ENCODE results near the gene PCDHA3. TPM values are rescaled to one million over a fixed set of nuclear protein-coding genes. Genes with fewer than 3 reads are reported as not detected.
"Not testable (repeated sequence)": the region's sequence is repeated elsewhere in the genome, so short reads cannot be mapped to it uniquely, and the experiment has no call there.

Gene PCDHA3
- total and polyA plus RNA-seq, 2 of the 4 experiments (the other 2 are of a cell fraction), result under 0.01 to 0.03 TPM

- no peak within 1 kb of the TSS for H3K27ac ChIP-seq (ENCODE audit: insufficient read depth, low read length)
- H4K91ac ChIP-seq (ENCODE audit: insufficient read depth, low read depth, low read length), result no peak within 1 kb of the TSS
- no peaks in the 10 kb centered on the region for H3K27me3 ChIP-seq (ENCODE audit: control insufficient read depth, insufficient read depth, low read length)
- no peak within 1 kb of the TSS for H4K8ac ChIP-seq (ENCODE audit: low read depth in 2 of 2, low read length in 2 of 2)
- peaks cover 23% of the 10 kb centered on the region for H3K9me3 ChIP-seq (ENCODE audit: control insufficient read depth, insufficient read depth, low read length)
- intact Hi-C loops (cut with micrococcal nuclease) (no loop called here), in situ Hi-C loops (cut with MboI; ENCODE audit: low sequenced_read_pairs) (no loop called here), dilution Hi-C loops (cut with HindIII; ENCODE audit: low sequenced_read_pairs, unreplicated experiment) (no loop called here)
- H4K5ac ChIP-seq (ENCODE audit: low read depth, low read length), result no peak within 1 kb of the TSS
- no peak within 1 kb of the TSS for H3K56ac ChIP-seq (ENCODE audit: extremely low read depth, insufficient read depth, low read length)
- ChIA-PET CTCF (no interaction called here), POLR2A (ENCODE audit: unreplicated experiment) (no interaction called here)
- H2AK5ac ChIP-seq (ENCODE audit: low read depth, low read length), result no peak within 1 kb of the TSS
- no peak within 1 kb of the TSS for H3K9ac ChIP-seq (ENCODE audit: low read depth, low read length)
- H3K4me2 ChIP-seq (ENCODE audit: low read depth, low read length), result no peak within 1 kb of the TSS
- H3K9me1 ChIP-seq (ENCODE audit: insufficient read depth, low read length), result no peaks in the 10 kb centered on the region
- H3K79me1 ChIP-seq (ENCODE audit: low read depth in 1 of 2, low read length in 2 of 2), result no peaks in the 10 kb centered on the region
- no peaks in the 10 kb centered on the region for H4K20me1 ChIP-seq (ENCODE audit: insufficient read depth, low read length)
- H2AK9ac ChIP-seq (replicated peaks; ENCODE audit: low read depth, low read length, poor library complexity), result no peak within 1 kb of the TSS
- no peak within 1 kb of the TSS for H2BK20ac ChIP-seq (ENCODE audit: low read depth, low read length)
- no peak within 1 kb of the TSS for H3K14ac ChIP-seq (replicated peaks; ENCODE audit: low read depth, low read length)
- BruUV-seq (replicated peaks), result no TSS peak
- H2AFZ ChIP-seq (replicated peaks; ENCODE audit: low read length, poor library complexity), result no peak within 1 kb of the TSS
- H3K18ac ChIP-seq (ENCODE audit: low read depth, low read length), result no peak within 1 kb of the TSS
- H3K23ac ChIP-seq (ENCODE audit: low read depth, low read length), result no peak within 1 kb of the TSS
- H2BK15ac ChIP-seq (ENCODE audit: low read depth, low read length), result no peak within 1 kb of the TSS
- no peaks in the 10 kb centered on the region for H3K4me1 ChIP-seq (ENCODE audit: control insufficient read depth, insufficient read depth, low read length)
- TF ChIP-seq MXI1 (IDR thresholded peaks at IDR 0.05; ENCODE audit: borderline replicate concordance, low read depth, low read length), result no peak
- ATAC-seq (ENCODE audit: low read depth), result no peak
- DNase-seq, result no peak
- no peak within 1 kb of the TSS for H3K4ac ChIP-seq (ENCODE audit: low read depth, low read length)
- no peak within 1 kb of the TSS for H2BK120ac ChIP-seq (ENCODE audit: low read depth, low read length)
- 26% methylated on average over 19 of the region's 47 CpGs; no CpG with 5 or more reads in 1 of the 2 experiments for WGBS, 2 experiments (ENCODE audit: extremely low coverage in 2 of 2, insufficient read length in 1 of 2)
- H3K36me3 ChIP-seq (ENCODE audit: control insufficient read depth, insufficient read depth, low read length), result no peaks in the 10 kb centered on the region
- H3K4me3 ChIP-seq (ENCODE audit: insufficient read depth, low read depth, low read length), result peak within 1 kb of the TSS; percentile 32
- H2BK5ac ChIP-seq (ENCODE audit: low read depth, low read length, poor library complexity, severe bottlenecking), result no peak within 1 kb of the TSS
Measured at GRCh38 chr5:140806834-140807775, 6.2 kb downstream of the PCDHA3 start, which contains the start of gene PCDHA4. Gene PCDHA4 (plus strand): TSS chr5:140807068.

- POLR2A ChIA-PET (ENCODE audit: unreplicated experiment), result not testable (repeated sequence)
Measured at GRCh38 chr5:140808241-140808888, 7.5 kb downstream of the PCDHA3 start.

More at GRCh38 chr5:140808241-140808888, 7.5 kb downstream of the PCDHA3 start:
- H3K4me1 ChIP-seq (ENCODE audit: control insufficient read depth, insufficient read depth, low read length); in situ Hi-C loops (cut with MboI; ENCODE audit: low sequenced_read_pairs); H2BK20ac ChIP-seq (ENCODE audit: low read depth, low read length); dilution Hi-C loops (cut with HindIII; ENCODE audit: low sequenced_read_pairs, unreplicated experiment); H3K4me3 ChIP-seq (ENCODE audit: insufficient read depth, low read depth, low read length); H4K20me1 ChIP-seq (ENCODE audit: insufficient read depth, low read length); H3K4me2 ChIP-seq (ENCODE audit: low read depth, low read length); H3K9me1 ChIP-seq (ENCODE audit: insufficient read depth, low read length); H3K14ac ChIP-seq (replicated peaks; ENCODE audit: low read depth, low read length); H4K5ac ChIP-seq (ENCODE audit: low read depth, low read length); H3K18ac ChIP-seq (ENCODE audit: low read depth, low read length); ATAC-seq (ENCODE audit: low read depth); H3K4ac ChIP-seq (ENCODE audit: low read depth, low read length); H4K8ac ChIP-seq (ENCODE audit: low read depth in 2 of 2, low read length in 2 of 2); H3K23ac ChIP-seq (ENCODE audit: low read depth, low read length); H3K56ac ChIP-seq (ENCODE audit: extremely low read depth, insufficient read depth, low read length); H2AFZ ChIP-seq (replicated peaks; ENCODE audit: low read length, poor library complexity); H2BK120ac ChIP-seq (ENCODE audit: low read depth, low read length); H3K27ac ChIP-seq (ENCODE audit: insufficient read depth, low read length); H2BK5ac ChIP-seq (ENCODE audit: low read depth, low read length, poor library complexity, severe bottlenecking); H2BK15ac ChIP-seq (ENCODE audit: low read depth, low read length); H3K79me1 ChIP-seq (ENCODE audit: low read depth in 1 of 2, low read length in 2 of 2); H3K9ac ChIP-seq (ENCODE audit: low read depth, low read length); CTCF ChIA-PET; H2AK9ac ChIP-seq (replicated peaks; ENCODE audit: low read depth, low read length, poor library complexity); intact Hi-C loops (cut with micrococcal nuclease); H2AK5ac ChIP-seq (ENCODE audit: low read depth, low read length); H4K91ac ChIP-seq (ENCODE audit: insufficient read depth, low read depth, low read length); H3K36me3 ChIP-seq (ENCODE audit: control insufficient read depth, insufficient read depth, low read length); H3K27me3 ChIP-seq (ENCODE audit: control insufficient read depth, insufficient read depth, low read length); BruUV-seq (replicated peaks); DNase-seq: not testable (repeated sequence)
- peaks cover 14% of the 10 kb centered on the region for H3K9me3 ChIP-seq (ENCODE audit: control insufficient read depth, insufficient read depth, low read length)
- WGBS, 2 experiments (ENCODE audit: extremely low coverage in 2 of 2, insufficient read length in 1 of 2), result 67% methylated on average over 40 of the region's 62 CpGs; no CpG with 5 or more reads in 1 of the 2 experiments

Data from IMR-90 (cell line).